C4-2B (cell line): Measurements from ENCODE around the gene C5orf47.

Experiments used
- ZFX ChIP-seq: fragments of 450-650 bp; IDR thresholded peaks from 2 replicates; pipeline ENCODE4 v1.6.1; 2017
- TF ChIP-seq, protein P1 (sequence below): fragments of 450-650 bp; conservative IDR thresholded peaks from 2 replicates; pipeline ENCODE4 v1.5.1; 2017; ENCODE audit warnings: mild to moderate bottlenecking

DNA sequence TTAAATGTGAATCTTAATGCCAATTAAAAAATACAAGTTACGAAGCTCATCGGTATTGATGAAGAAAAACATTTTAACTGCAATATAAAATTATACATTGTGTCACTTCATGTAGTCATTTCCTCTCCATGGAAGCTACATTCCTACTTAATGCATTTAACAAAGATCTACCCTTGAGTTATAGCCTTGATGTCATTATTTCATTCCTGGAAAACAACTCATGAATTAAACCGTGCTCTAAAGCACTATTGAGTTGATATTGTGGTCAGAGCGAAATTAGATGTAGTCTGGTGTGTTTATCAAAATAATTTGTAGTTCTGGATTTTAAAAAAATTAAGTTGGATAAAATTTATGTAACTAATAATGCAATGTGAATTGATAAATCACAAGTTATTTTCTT is 11.1 kb downstream of the C5orf47 start:
- TF ChIP-seq, protein P1, sequence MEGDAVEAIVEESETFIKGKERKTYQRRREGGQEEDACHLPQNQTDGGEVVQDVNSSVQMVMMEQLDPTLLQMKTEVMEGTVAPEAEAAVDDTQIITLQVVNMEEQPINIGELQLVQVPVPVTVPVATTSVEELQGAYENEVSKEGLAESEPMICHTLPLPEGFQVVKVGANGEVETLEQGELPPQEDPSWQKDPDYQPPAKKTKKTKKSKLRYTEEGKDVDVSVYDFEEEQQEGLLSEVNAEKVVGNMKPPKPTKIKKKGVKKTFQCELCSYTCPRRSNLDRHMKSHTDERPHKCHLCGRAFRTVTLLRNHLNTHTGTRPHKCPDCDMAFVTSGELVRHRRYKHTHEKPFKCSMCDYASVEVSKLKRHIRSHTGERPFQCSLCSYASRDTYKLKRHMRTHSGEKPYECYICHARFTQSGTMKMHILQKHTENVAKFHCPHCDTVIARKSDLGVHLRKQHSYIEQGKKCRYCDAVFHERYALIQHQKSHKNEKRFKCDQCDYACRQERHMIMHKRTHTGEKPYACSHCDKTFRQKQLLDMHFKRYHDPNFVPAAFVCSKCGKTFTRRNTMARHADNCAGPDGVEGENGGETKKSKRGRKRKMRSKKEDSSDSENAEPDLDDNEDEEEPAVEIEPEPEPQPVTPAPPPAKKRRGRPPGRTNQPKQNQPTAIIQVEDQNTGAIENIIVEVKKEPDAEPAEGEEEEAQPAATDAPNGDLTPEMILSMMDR, result no peak
- no peak for TF ChIP-seq ZFX
